Left ventricle myocardium inferior (tissue), 1 donor: ENCODE results near the gene IYD. TPM values are rescaled to one million over a fixed set of nuclear protein-coding genes. Genes with fewer than 3 reads are reported as not detected.

Experiments used
- DNase-seq: peaks from one replicate; pipeline ENCODE4 v3.0.0-alpha.2; 2020
- H3K27ac ChIP-seq: fragments of 200-600 bp; replicated peaks from 2 replicates; pipeline ENCODE4 v1.8.0; 2021
- H3K27me3 ChIP-seq: fragments of 200-600 bp; 2 replicates; pipeline ENCODE4 v1.8.0; 2021; ENCODE audit warnings: low read depth
- H3K36me3 ChIP-seq: fragments of 200-600 bp; 2 replicates; pipeline ENCODE4 v1.8.0; 2021
- H3K4me1 ChIP-seq: fragments of 200-600 bp; 2 replicates; pipeline ENCODE4 v1.8.0; 2021
- H3K4me3 ChIP-seq: fragments of 200-600 bp; 2 replicates; pipeline ENCODE4 v1.8.0; 2021; ENCODE audit warnings: mild to moderate bottlenecking, moderate library complexity
- H3K9me3 ChIP-seq: fragments of 200-600 bp; replicated peaks from 2 replicates; pipeline ENCODE4 v1.8.0; 2021
- intact Hi-C: fragments of 100-400 bp; cut with micrococcal nuclease; formaldehyde crosslinking; loops from one replicate; pipeline ENCODE4 v1.11.0; 2022
- total RNA-seq: library from RNA; stranded (reverse); fragmentation: NEBNext Ultra II Directional; extraction: Animal tissue kit (Norgen Biotek cat#: 25700); gene quantifications from one replicate; pipeline ENCODE4 v1.2.1, GENCODE V29; 2021
- TF ChIP-seq, protein P1 (sequence below): fragments of 200-600 bp; IDR thresholded peaks from 2 replicates; pipeline ENCODE4 v1.8.0; 2021; ENCODE audit warnings: antibody characterized with exemption, mild to moderate bottlenecking, borderline replicate concordance
- donor health status: DM: no; HTN: yes; CAD: no; lungs with severe emphysema.

IYD gene
- total RNA-seq, 1 donor from 2014 or later, result not detected

DNA sequence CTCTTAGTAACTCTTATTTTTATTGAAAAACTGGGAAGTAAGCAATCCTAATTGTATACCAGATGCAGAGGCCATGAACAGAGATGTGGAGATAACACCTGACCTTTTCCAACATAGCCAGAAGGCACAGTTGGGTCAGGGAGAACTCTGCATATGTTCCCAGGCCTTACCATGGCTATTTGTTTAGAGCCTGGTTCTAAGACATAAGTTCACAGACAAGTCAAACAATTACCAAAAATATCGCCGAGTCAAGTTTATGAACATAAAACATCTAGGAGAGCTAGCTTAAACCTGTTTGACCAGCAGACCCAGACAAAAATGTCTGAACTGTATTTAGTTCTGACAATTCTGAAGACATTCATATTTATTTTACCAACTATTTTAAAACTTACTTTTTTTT, 26.7 kb upstream of the IYD start:
- intact Hi-C loops, result no loop called here
- Histone ChIP-seq H3K27me3 (peaks cover 9% of the 10 kb centered on the region), H3K4me1 (no peaks in the 10 kb centered on the region), H3K27ac (no peak overlapping the region), H3K4me3 (no peak overlapping the region), H3K36me3 (no peaks in the 10 kb centered on the region), H3K9me3 (no peaks in the 10 kb centered on the region)
- TF ChIP-seq, protein P1, sequence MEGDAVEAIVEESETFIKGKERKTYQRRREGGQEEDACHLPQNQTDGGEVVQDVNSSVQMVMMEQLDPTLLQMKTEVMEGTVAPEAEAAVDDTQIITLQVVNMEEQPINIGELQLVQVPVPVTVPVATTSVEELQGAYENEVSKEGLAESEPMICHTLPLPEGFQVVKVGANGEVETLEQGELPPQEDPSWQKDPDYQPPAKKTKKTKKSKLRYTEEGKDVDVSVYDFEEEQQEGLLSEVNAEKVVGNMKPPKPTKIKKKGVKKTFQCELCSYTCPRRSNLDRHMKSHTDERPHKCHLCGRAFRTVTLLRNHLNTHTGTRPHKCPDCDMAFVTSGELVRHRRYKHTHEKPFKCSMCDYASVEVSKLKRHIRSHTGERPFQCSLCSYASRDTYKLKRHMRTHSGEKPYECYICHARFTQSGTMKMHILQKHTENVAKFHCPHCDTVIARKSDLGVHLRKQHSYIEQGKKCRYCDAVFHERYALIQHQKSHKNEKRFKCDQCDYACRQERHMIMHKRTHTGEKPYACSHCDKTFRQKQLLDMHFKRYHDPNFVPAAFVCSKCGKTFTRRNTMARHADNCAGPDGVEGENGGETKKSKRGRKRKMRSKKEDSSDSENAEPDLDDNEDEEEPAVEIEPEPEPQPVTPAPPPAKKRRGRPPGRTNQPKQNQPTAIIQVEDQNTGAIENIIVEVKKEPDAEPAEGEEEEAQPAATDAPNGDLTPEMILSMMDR, result no peak
- DNase-seq, result no peak

DNA sequence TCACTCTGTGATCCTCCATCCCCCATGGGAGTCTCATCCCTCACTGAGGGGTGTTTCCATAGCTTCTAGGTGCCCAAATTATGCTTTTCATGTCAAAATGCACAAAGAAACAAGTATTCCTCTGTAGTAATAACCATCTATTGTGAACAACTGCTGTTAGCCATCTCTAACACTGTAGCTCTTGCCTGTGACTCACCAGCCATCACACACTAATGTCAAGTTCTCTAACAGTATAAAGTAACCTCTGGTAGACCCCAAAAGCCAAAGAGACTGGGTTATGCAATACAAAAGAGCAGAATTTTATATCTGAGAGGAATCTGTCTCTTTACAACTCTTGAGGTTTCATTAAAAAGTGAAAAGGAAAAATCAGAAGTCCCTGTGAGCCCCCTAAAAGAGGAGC, 25.4 kb upstream of the IYD start:
- intact Hi-C loops, result no loop called here
- TF ChIP-seq, protein P1, result no peak
- no peak overlapping the region for H3K4me3 ChIP-seq

DNA sequence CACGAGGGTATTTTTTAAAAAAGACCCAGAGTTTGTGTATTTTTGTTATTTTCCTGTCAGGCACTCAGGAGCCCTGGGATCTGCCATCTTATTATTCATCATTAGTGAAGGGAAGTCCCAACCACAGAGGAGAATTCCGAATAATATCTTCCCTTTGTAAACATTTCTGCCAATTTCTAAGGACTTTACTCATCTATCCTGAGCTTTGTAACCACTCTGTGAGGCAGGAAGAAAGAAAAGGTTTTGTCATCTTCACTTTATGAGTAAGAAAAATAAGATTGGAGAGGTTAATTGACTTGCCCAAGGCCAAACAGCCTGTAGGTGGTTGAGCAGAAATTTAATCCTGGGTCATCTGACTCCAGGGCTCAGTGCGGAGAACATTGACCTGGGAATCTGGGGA, 23.0 kb upstream of the IYD start:
- intact Hi-C loops, result no loop called here
- TF ChIP-seq, protein P1, result no peak
- Histone ChIP-seq H3K4me1 (no peaks in the 10 kb centered on the region), H3K4me3 (no peak overlapping the region), H3K9me3 (no peaks in the 10 kb centered on the region), H3K27me3 (no peaks in the 10 kb centered on the region), H3K27ac (no peak overlapping the region), H3K36me3 (no peaks in the 10 kb centered on the region)
- no peak for DNase-seq

More for the DNA sequence above, 25.4 kb upstream of the IYD start:
- Histone ChIP-seq H3K4me1 (no peaks in the 10 kb centered on the region), H3K9me3 (no peaks in the 10 kb centered on the region), H3K27ac (no peak overlapping the region), H3K36me3 (no peaks in the 10 kb centered on the region), H3K27me3 (peaks cover 9% of the 10 kb centered on the region)
- DNase-seq, result no peak

DNA sequence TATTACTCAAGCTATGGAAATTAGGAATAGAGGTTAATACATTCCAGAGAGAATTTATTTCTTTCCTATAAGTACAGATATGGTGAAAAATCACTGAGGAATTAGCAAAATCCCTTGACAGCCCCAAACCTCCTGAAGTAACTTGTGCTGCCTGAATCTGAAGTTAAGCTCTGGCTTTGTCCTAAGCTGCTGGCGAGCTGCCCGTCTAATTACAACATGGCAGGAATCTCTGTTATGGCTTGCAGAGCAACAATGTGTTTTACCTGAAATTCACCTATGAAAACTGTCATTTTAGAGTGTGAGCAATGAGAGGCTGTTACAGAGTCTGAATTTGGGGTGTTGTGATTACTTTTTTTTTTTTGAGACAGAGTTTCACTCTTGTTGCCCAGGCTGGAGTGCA, 22.5 kb upstream of the IYD start:
- H3K4me3 ChIP-seq, result no peak overlapping the region
- intact Hi-C loops, result no loop called here
- H3K27ac ChIP-seq, result no peak overlapping the region
- H3K36me3 ChIP-seq, result no peaks in the 10 kb centered on the region
- no peak for DNase-seq
- H3K9me3 ChIP-seq, result no peaks in the 10 kb centered on the region
- no peaks in the 10 kb centered on the region for H3K4me1 ChIP-seq
- H3K27me3 ChIP-seq, result no peaks in the 10 kb centered on the region
- TF ChIP-seq, protein P1, result no peak

DNA sequence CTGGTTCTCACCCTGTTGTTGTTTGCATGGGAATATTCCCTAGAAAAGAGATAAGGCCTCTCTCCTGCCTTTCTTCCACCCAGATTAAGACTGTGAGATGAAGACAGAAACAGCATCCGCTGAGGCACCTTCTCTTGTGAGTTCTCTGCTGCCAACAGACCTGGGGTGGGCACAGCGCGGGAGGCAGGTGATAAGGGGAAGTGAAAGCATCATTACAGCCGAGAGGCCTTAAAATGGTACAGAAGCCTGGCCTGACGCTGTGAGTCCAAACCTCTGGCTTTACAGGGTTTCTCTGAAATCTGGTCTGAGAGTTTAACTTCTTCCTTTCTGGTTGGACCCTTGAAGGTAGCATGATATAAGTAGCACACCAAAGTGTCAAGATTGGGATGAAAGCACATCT, 21.0 kb upstream of the IYD start:
- Histone ChIP-seq H3K4me3 (no peak overlapping the region), H3K27me3 (no peaks in the 10 kb centered on the region), H3K36me3 (no peaks in the 10 kb centered on the region), H3K9me3 (no peaks in the 10 kb centered on the region), H3K4me1 (no peaks in the 10 kb centered on the region), H3K27ac (no peak overlapping the region)
- TF ChIP-seq, protein P1, result no peak
- DNase-seq, result no peak
- intact Hi-C loops, result no loop called here

DNA sequence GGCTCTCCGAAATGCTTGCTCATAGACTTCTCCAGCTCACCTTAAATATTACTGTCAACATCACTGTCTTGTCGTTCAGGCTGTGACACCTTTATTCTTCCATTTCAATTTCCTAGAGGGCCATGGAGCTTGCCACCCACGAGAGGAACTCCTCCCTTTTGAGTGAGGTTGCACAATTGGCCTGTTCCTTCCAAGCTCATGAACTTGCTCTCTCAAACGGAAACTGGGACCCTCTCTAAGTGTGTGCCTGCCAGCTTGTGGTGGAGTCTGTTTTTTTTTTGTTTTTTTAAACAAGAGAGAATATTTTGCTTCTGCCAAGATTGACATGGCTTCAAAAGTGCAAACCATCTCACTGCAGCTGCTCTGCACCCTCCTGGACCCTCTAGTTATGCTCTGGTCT, 19.3 kb upstream of the IYD start:
- no peak for DNase-seq
- intact Hi-C loops, result no loop called here
- Histone ChIP-seq H3K4me1 (no peaks in the 10 kb centered on the region), H3K27ac (no peak overlapping the region), H3K4me3 (no peak overlapping the region), H3K9me3 (no peaks in the 10 kb centered on the region), H3K36me3 (no peaks in the 10 kb centered on the region), H3K27me3 (no peaks in the 10 kb centered on the region)
- TF ChIP-seq, protein P1, result no peak
